ENCODE data around the gene FAM234B. TPM values are rescaled to one million over a fixed set of nuclear protein-coding genes. Genes with fewer than 3 reads are reported as not detected.

The FAM234B gene, protein sequence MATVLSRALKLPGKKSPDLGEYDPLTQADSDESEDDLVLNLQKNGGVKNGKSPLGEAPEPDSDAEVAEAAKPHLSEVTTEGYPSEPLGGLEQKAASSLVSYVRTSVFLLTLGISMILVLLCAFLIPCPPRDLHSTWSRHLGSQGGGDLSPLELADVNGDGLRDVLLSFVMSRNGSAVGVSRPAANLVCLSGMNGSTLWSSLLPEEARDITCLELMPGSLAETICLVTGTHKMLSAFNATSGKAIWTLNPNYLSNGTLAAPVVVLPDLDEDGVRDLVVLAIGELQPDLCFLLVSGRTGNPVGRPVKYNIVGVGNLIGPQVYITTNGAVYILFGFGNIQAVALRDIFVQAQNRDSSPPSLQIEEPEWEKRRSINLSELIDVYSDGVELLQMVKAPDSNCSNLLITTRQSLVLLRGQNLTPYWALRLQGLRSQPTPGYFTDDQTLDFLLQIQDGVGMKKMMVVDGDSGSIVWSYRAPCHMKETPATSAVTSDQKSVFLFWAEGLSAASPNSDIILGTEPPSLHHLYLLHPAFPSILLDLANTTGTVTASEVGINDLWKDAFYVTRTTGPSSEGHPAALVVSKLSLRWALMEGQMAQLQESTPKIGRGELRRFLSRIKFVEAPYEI
- 11.4 and 11.5 TPM in 2 replicates for total RNA-seq

DNA sequence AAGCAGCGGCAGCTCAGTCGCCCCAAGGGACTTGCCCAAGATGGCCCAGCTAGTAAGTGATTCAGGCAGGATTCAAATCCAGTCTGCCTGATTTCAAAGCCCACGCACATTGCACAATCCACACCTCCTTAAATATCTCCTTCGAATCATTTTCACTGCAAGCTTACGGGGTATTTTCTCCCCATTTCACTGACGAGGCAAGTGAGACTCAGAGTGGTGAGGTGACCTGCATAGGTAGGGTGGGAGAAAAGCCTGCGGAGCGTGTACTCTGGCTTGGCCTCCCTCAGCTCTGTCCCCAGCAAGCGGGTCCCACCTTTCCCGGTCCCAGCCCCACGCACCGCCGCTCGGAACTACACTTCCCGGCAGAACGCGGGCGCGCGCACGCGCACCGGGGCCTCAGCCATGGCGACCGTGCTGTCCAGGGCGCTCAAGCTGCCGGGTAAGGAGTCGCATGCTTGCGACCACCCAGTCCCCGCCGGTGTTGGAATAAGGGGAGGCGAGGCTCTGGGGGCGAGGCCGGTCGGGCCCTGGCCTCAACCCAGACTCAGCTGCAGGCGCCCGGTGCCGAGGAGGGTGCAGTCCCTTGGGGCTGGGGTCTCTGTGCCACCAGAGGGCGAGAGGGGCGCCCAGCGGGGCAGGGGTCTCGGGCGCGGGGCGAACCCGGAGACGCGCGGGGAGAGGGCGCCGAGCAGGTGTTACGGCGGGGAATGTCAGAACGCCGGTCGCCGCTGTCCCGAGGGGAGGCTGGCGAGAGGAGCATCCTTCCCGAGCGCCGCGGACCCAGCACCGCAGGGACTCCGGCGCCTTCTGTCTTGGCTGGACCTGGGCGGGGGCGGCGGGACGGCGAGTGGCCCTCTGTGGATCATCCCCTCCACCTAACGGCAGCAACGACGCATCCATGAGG is at the start of gene FAM234B:
TSS of gene FAM234B (plus strand) at position 380 of the 904 bp plus-strand sequence. CDS start at position 403, 23 bp downstream.

GRCh38 chr12:12999959-13000615 is 44.1 kb upstream of the FAM234B start, which contains the start of gene HEBP1:
HEBP1 (minus strand) TSS chr12:13000265; CDS start chr12:13000114, 151 bp downstream.

DNA sequence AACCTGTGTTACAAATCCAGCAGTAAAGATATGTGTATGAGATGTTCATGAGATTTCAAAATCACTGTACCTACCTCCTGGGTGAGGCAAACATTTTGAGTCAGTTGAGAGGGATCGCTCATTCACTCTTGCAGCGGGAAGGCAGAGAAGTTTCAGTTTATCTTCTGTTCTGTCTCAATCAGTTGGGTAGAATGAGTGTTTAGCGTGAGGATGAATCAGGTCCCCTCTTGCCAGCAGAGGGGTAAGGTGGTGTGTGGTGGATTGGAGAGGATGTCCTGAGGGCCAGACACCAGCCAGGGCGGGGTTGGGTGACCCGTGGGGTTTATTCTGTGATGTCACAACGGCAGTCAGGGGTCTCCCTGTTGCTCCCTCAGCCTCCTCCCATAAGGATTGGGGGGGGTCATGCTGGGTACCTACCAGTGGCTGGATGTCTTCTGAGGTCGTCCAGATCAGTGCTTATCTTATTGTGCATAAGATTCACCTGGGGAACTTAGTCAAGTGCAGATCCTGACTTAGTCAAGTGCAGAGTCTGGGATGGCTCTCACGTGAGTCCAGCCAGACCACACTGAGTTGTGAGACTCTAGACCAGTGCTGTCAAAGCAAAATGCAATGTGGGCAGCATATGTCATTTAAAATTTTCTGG is 59.3 kb downstream of the FAM234B start, which contains the start of gene GSG1:
TSS of gene GSG1 (minus strand) at position 277 of the 643 bp plus-strand sequence. CDS start at position 122, 155 bp downstream.

Other genes with a start within 250 kb of the FAM234B start
- 42.8 and 53.1 TPM in 2 replicates for gene DDX47, start 231.0 kb upstream of the FAM234B start, total RNA-seq
- 0.60 and 1.4 TPM in 2 replicates for gene GPRC5A, start 152.8 kb upstream of the FAM234B start, total RNA-seq
- not detected in 2 replicates for gene GPRC5D, start 92.2 kb upstream of the FAM234B start, total RNA-seq
- gene HEBP1, start 44.1 kb upstream of the FAM234B start, total RNA-seq, result 29.0 and 34.5 TPM in 2 replicates
- not detected in 2 replicates for gene GSG1, start 59.3 kb downstream of the FAM234B start, total RNA-seq
- 121 and 125 TPM in 2 replicates for gene EMP1, start 152.3 kb downstream of the FAM234B start, total RNA-seq